C4-2B (cell line): Measurements from ENCODE around the gene RMI2.

Experiments
- ZFX ChIP-seq: fragments of 450-650 bp; IDR thresholded peaks from 2 replicates; pipeline ENCODE4 v1.6.1; 2017
- TF ChIP-seq, protein P1 (sequence below): fragments of 450-650 bp; conservative IDR thresholded peaks from 2 replicates; pipeline ENCODE4 v1.5.1; 2017; ENCODE audit warnings: mild to moderate bottlenecking

DNA sequence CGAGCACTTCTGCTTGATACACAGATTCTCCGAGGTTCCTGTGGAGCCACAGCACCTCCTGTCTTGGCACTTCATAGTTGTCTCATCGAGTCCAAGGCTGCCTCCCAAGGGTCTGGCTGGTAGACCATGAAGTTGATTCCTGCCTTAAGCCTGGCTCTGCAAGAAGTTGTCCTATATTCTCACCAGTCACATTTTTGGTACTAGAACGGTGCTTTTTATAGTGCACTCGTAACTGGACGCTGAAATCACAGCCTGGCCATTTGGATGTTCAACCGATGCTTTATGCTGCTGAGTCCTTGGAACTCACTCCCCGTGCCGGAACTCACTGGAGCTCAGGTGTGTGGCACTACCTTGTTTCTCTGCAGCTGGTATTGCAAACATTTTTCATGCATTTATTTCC is 35.6 kb downstream of the RMI2 start:
- TF ChIP-seq, protein P1, sequence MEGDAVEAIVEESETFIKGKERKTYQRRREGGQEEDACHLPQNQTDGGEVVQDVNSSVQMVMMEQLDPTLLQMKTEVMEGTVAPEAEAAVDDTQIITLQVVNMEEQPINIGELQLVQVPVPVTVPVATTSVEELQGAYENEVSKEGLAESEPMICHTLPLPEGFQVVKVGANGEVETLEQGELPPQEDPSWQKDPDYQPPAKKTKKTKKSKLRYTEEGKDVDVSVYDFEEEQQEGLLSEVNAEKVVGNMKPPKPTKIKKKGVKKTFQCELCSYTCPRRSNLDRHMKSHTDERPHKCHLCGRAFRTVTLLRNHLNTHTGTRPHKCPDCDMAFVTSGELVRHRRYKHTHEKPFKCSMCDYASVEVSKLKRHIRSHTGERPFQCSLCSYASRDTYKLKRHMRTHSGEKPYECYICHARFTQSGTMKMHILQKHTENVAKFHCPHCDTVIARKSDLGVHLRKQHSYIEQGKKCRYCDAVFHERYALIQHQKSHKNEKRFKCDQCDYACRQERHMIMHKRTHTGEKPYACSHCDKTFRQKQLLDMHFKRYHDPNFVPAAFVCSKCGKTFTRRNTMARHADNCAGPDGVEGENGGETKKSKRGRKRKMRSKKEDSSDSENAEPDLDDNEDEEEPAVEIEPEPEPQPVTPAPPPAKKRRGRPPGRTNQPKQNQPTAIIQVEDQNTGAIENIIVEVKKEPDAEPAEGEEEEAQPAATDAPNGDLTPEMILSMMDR, result no peak
- no peak for TF ChIP-seq ZFX
